B cell (primary cell): Measurements from ENCODE around the gene ANO2. TPM values are rescaled to one million over a fixed set of nuclear protein-coding genes. Genes with fewer than 3 reads are reported as not detected.

Experiments used
- ATAC-seq: fragments of 200-7000 bp; cut with Tn5 transposase; one replicate; pipeline ENCODE4 v1.10.0; 2021; ENCODE audit warnings: low read depth, mild to moderate bottlenecking, moderate number of reproducible peaks, moderate library complexity
- CTCF ChIA-PET: fragments of 350-600 bp; sonication (Branson Sonifier 250); formaldehyde crosslinking; loops from one replicate; lab custom pipeline; 2021; ENCODE audit warnings: antibody characterized with exemption, inconsistent platforms; lab: Charles Lee
- POLR2A ChIA-PET: fragments of 350-600 bp; sonication (Branson Sonifier 250); formaldehyde crosslinking; loops from one replicate; lab custom pipeline; 2021; ENCODE audit warnings: antibody characterized with exemption; lab: Charles Lee
- DNase-seq: peaks from one replicate; pipeline ENCODE4 v3.0.0; 2013
- H2AFZ ChIP-seq: 2 replicates; pipeline ENCODE4 v1.6.1; 2012; ENCODE audit warnings: mild to moderate bottlenecking, low read depth, low read length; ENCODE audit not compliant: insufficient read depth, poor library complexity, severe bottlenecking
- H3K27ac ChIP-seq, 2 donors: 1 replicate in 1 of 2; 2 replicates in 1 of 2; pipeline ENCODE4 v1.5.1; 2012 to 2013; ENCODE audit warnings: low read length in 2 of 2, mild to moderate bottlenecking in 2 of 2, moderate library complexity in 1 of 2
- H3K27me3 ChIP-seq, 4 experiments: fragments of 200-600 bp in 1 of 4; sonication (generic) in 1 of 4; replicated peaks in 1 of 4; 1 replicate in 2 of 4; 2 replicates in 2 of 4; pipeline versions ENCODE4 v1.6.1 to v1.7.0; 2013 to 2016; ENCODE audit warnings: low read length in 3 of 4, mild to moderate bottlenecking in 2 of 4, mixed read lengths in 1 of 4, moderate library complexity in 1 of 4; ENCODE audit not compliant: insufficient read depth in 4 of 4, control insufficient read depth in 3 of 4; ENCODE audit errors: control extremely low read depth in 1 of 4
- H3K36me3 ChIP-seq, 2 experiments: replicated peaks in 1 of 2; 1 replicate in 1 of 2; 2 replicates in 1 of 2; pipeline versions ENCODE4 v1.6.1 to v1.7.1; 2013; ENCODE audit warnings: low read length in 1 of 2; ENCODE audit not compliant: insufficient read depth in 2 of 2, control insufficient read depth in 1 of 2; ENCODE audit errors: control extremely low read depth in 1 of 2, extremely low read depth in 1 of 2
- H3K4me1 ChIP-seq, 2 donors: fragments of 200-600 bp in 1 of 2; sonication (generic) in 1 of 2; 1 replicate in 1 of 2; 2 replicates in 1 of 2; pipeline versions ENCODE4 v1.5.1 to v1.6.1; 2013 to 2017; ENCODE audit warnings: low read length in 2 of 2; ENCODE audit not compliant: control insufficient read depth in 2 of 2, insufficient read depth in 2 of 2
- H3K4me2 ChIP-seq: replicated peaks from 2 replicates; pipeline ENCODE3; 2012; ENCODE audit warnings: mild to moderate bottlenecking, low read depth, low read length; ENCODE audit not compliant: poor library complexity, severe bottlenecking
- H3K4me3 ChIP-seq, 5 experiments: fragments of 200-600 bp in 1 of 5; sonication (generic) in 1 of 5; 1 replicate in 3 of 5; 2 replicates in 2 of 5; pipeline versions ENCODE4 v1.5.1 to v1.7.0; 2011 to 2016; ENCODE audit warnings: low read length in 4 of 5, mild to moderate bottlenecking in 4 of 5, low read depth in 2 of 5, control low read depth in 1 of 5, moderate library complexity in 1 of 5; ENCODE audit not compliant: insufficient read depth in 1 of 5; ENCODE audit errors: control extremely low read depth in 1 of 5, extremely low read depth in 1 of 5
- H3K79me2 ChIP-seq: fragments of 200-600 bp; sonication (generic); one replicate; pipeline ENCODE4 v1.6.0; 2016; ENCODE audit warnings: low read length; ENCODE audit not compliant: control insufficient read depth, insufficient read depth
- H3K9ac ChIP-seq: fragments of 200-600 bp; sonication (generic); 2 replicates; pipeline ENCODE4 v1.6.1; 2017; ENCODE audit warnings: mild to moderate bottlenecking, low read length, moderate library complexity
- H3K9me3 ChIP-seq, 3 donors: one replicate each; pipeline versions ENCODE4 v1.6.1 to v1.7.1; 2013; ENCODE audit warnings: low read length in 2 of 3; ENCODE audit not compliant: control insufficient read depth in 2 of 3, insufficient read depth in 1 of 3; ENCODE audit errors: control extremely low read depth in 1 of 3
- H4K20me1 ChIP-seq: 2 replicates; pipeline ENCODE4 v1.6.0; 2012; ENCODE audit warnings: mild to moderate bottlenecking, low read length; ENCODE audit not compliant: insufficient read depth, control insufficient read depth, poor library complexity, severe bottlenecking
- H3K27ac Mint-ChIP-seq: one replicate; pipeline ENCODE4 v1.8.0; 2021; ENCODE audit warnings: mixed read lengths
- H3K27me3 Mint-ChIP-seq: one replicate; pipeline ENCODE4 v1.8.0; 2021; ENCODE audit warnings: mixed read lengths
- H3K4me1 Mint-ChIP-seq: one replicate; pipeline ENCODE4 v1.8.0; 2021; ENCODE audit warnings: mixed read lengths
- H3K4me3 Mint-ChIP-seq: one replicate; pipeline ENCODE4 v1.8.0; 2021; ENCODE audit warnings: mixed read lengths
- H3K9me3 Mint-ChIP-seq: one replicate; pipeline ENCODE4 v1.8.0; 2022; ENCODE audit warnings: mixed read lengths; ENCODE audit not compliant: insufficient read depth
- CTCF ChIP-seq: fragments of 200-600 bp; IDR thresholded peaks from one replicate; pipeline ENCODE4 v1.8.0; 2022; ENCODE audit warnings: antibody characterized with exemption, mild to moderate bottlenecking
- EZH2 ChIP-seq: IDR thresholded peaks from 2 replicates; pipeline ENCODE4 v1.6.1; 2012; ENCODE audit warnings: borderline replicate concordance, low read depth, mild to moderate bottlenecking, moderate library complexity, low read length; ENCODE audit not compliant: insufficient read depth, poor library complexity, severe bottlenecking
- WGBS: methylation state at CpG from one replicate; pipeline ENCODE4 v1.1.5; 2013; ENCODE audit warnings: missing lambda C conversion rate; ENCODE audit not compliant: insufficient coverage; 5-methylcytosine and 5-hydroxymethylcytosine counted together
- intact Hi-C: fragments of 100-400 bp; cut with micrococcal nuclease; formaldehyde crosslinking; loops from one replicate; pipeline ENCODE4 v1.10.0; 2022
- polyA plus RNA-seq: library from polyadenylated mRNA; depleted of rRNA; stranded (reverse); fragments of >200 nt; gene quantifications from 2 replicates; pipeline ENCODE4 v1.2.3, GENCODE V29; 2012
- total RNA-seq, 2 donors: library from RNA; stranded (reverse); fragments of 120-200 nt in 1 of 2; gene quantifications; 1 replicate in 1 of 2; 2 replicates in 1 of 2; pipeline versions ENCODE4 v1.2.3 to v1.2.4, GENCODE V29; 2013 to 2022

The ANO2 gene
- total and polyA plus RNA-seq, 2 donors (not counting 1 experiment from before 2014, with no cell fraction given) = not detected

- Mint-ChIP-seq H3K9me3 (no peaks in the 10 kb centered on the region), H3K27ac (no peak overlapping the region), H3K4me1 (no peaks in the 10 kb centered on the region), H3K27me3 (peaks cover 20% of the 10 kb centered on the region), H3K4me3 (no peak overlapping the region)
- ChIA-PET CTCF (no interaction called here), POLR2A (no interaction called here)
- Histone ChIP-seq H3K4me1 (no peaks in the 10 kb centered on the region), H2AFZ (no peak overlapping the region), H3K36me3 (no peaks in the 10 kb centered on the region), H3K9me3 (peaks cover 0 to 2% (median 0%) of the 10 kb centered on the region in 3 donors), H4K20me1 (no peaks in the 10 kb centered on the region), H3K79me2 (no peaks in the 10 kb centered on the region), H3K27me3 (no peaks in the 10 kb centered on the region), H3K4me3 (no peak overlapping the region), H3K9ac (no peak overlapping the region), H3K27ac (no peak overlapping the region), H3K4me2 (no peak overlapping the region)
- intact Hi-C loops = no loop called here
- TF ChIP-seq EZH2 = no peak
- TF ChIP-seq CTCF = no peak
- DNase-seq = no peak
- WGBS = 84% methylated on average over 5 of the region's 6 CpGs
- ATAC-seq = no peak
These were observed 40.1 kb downstream of the ANO2 start for GRCh38 chr12:5904969-5905368.

GRCh38 chr12:5904441-5904840 is 40.6 kb downstream of the ANO2 start:
- H3K27ac Mint-ChIP-seq = no peak overlapping the region
- H3K27me3 Mint-ChIP-seq = peaks cover 20% of the 10 kb centered on the region
- ATAC-seq = no peak
- no peak for TF ChIP-seq CTCF
- TF ChIP-seq EZH2 = no peak
- DNase-seq = no peak
- Histone ChIP-seq H2AFZ (no peak overlapping the region), H3K27me3 (peaks cover 0 to 2% (median 0%) of the 10 kb centered on the region in 4 experiments), H4K20me1 (no peaks in the 10 kb centered on the region), H3K9ac (no peak overlapping the region), H3K27ac (no peak overlapping the region), H3K4me3 (no peak overlapping the region), H3K36me3 (no peaks in the 10 kb centered on the region), H3K4me2 (no peak overlapping the region), H3K4me1 (no peaks in the 10 kb centered on the region), H3K9me3 (peaks cover 0 to 2% (median 0%) of the 10 kb centered on the region in 3 donors), H3K79me2 (no peaks in the 10 kb centered on the region)
- no peak overlapping the region for H3K4me3 Mint-ChIP-seq
- no peaks in the 10 kb centered on the region for H3K4me1 Mint-ChIP-seq
- H3K9me3 Mint-ChIP-seq = no peaks in the 10 kb centered on the region
- intact Hi-C loops = no loop called here
- CTCF ChIA-PET = no interaction called here
- WGBS = 81% methylated on average over 10 of the region's 11 CpGs
- POLR2A ChIA-PET = no interaction called here
